WERI-Rb-1 (cell line): Measurements from ENCODE around the gene HLTF.

Experiments used
- DNase-seq: peaks from one replicate; pipeline ENCODE4 v3.0.0-alpha.2; 2020
- H3K27ac ChIP-seq: fragments of 250-450 bp; sonication (Bioruptor Pico); 2 replicates; pipeline ENCODE4 v1.5.1; 2020; ENCODE audit warnings: mild to moderate bottlenecking, moderate library complexity
- H3K27me3 ChIP-seq: fragments of 250-450 bp; sonication (Bioruptor Pico); 2 replicates; pipeline ENCODE4 v1.5.1; 2021; ENCODE audit warnings: mild to moderate bottlenecking, low read depth, moderate library complexity; ENCODE audit not compliant: insufficient read depth, severe bottlenecking
- H3K36me3 ChIP-seq: fragments of 250-450 bp; sonication (Bioruptor Pico); 2 replicates; pipeline ENCODE4 v1.5.1; 2020; ENCODE audit warnings: mild to moderate bottlenecking, moderate library complexity
- H3K4me3 ChIP-seq: 2 replicates; pipeline ENCODE4 v1.5.1; 2011; ENCODE audit warnings: low read depth, mild to moderate bottlenecking, control low read depth, low read length
- H3K9me3 ChIP-seq: fragments of 250-450 bp; sonication (Bioruptor Pico); 2 replicates; pipeline ENCODE4 v1.5.1; 2021; ENCODE audit warnings: mild to moderate bottlenecking, moderate library complexity; ENCODE audit not compliant: severe bottlenecking
- TF ChIP-seq, protein P1 (sequence below): IDR thresholded peaks from 2 replicates; pipeline ENCODE4 v1.5.1; 2011; ENCODE audit warnings: low read depth, mild to moderate bottlenecking, control low read depth, inconsistent platforms, low read length

The HLTF gene

GRCh38 chr3:149037684-149038083 lies 48.6 kb downstream of the HLTF start:
- H3K36me3 ChIP-seq: peaks cover 5% of the 10 kb centered on the region
- no peak overlapping the region for H3K4me3 ChIP-seq
- H3K27me3 ChIP-seq: no peaks in the 10 kb centered on the region
- H3K27ac ChIP-seq: no peak overlapping the region
- H3K9me3 ChIP-seq: no peaks in the 10 kb centered on the region
- TF ChIP-seq, protein P1, sequence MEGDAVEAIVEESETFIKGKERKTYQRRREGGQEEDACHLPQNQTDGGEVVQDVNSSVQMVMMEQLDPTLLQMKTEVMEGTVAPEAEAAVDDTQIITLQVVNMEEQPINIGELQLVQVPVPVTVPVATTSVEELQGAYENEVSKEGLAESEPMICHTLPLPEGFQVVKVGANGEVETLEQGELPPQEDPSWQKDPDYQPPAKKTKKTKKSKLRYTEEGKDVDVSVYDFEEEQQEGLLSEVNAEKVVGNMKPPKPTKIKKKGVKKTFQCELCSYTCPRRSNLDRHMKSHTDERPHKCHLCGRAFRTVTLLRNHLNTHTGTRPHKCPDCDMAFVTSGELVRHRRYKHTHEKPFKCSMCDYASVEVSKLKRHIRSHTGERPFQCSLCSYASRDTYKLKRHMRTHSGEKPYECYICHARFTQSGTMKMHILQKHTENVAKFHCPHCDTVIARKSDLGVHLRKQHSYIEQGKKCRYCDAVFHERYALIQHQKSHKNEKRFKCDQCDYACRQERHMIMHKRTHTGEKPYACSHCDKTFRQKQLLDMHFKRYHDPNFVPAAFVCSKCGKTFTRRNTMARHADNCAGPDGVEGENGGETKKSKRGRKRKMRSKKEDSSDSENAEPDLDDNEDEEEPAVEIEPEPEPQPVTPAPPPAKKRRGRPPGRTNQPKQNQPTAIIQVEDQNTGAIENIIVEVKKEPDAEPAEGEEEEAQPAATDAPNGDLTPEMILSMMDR: no peak
- no peak for DNase-seq

DNA sequence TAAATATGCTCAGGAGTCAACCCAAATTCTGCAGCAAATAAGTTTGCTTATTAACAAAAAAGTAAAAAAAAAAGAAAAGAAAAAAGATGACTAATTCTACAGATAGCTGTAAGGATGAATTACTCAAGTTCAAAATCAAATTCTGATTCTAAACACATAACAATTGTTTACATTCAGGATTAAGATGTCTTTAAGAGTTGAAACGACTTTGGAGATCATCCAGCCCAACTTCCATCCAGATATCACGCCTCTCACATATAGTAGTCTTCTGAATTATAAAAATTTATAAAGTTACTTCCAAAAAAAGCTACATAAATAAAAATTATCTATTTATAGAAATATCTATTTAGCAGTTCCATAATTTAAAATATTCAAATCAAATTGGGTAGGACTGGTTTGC lies 55.2 kb downstream of the HLTF start:
- H3K27ac ChIP-seq: no peak overlapping the region
- no peak overlapping the region for H3K4me3 ChIP-seq
- H3K9me3 ChIP-seq: no peaks in the 10 kb centered on the region
- peaks cover 11% of the 10 kb centered on the region for H3K36me3 ChIP-seq
- TF ChIP-seq, protein P1: no peak
- no peak for DNase-seq
- no peaks in the 10 kb centered on the region for H3K27me3 ChIP-seq

- Histone ChIP-seq H3K36me3 (peaks cover 41% of the 10 kb centered on the region), H3K4me3 (no peak overlapping the region), H3K27ac (no peak overlapping the region), H3K27me3 (no peaks in the 10 kb centered on the region), H3K9me3 (no peaks in the 10 kb centered on the region)
- no peak for DNase-seq
- TF ChIP-seq, protein P1: no peak
Observed at GRCh38 chr3:149026718-149027117, 59.6 kb downstream of the HLTF start.

- TF ChIP-seq, protein P1: no peak
- Histone ChIP-seq H3K27ac (no peak overlapping the region), H3K27me3 (no peaks in the 10 kb centered on the region), H3K4me3 (no peak overlapping the region), H3K36me3 (peaks cover 44% of the 10 kb centered on the region), H3K9me3 (no peaks in the 10 kb centered on the region)
- DNase-seq: no peak
Observed at GRCh38 chr3:149023951-149024350, 62.4 kb downstream of the HLTF start.

GRCh38 chr3:149021830-149022229 lies 64.5 kb downstream of the HLTF start:
- H3K27me3 ChIP-seq: no peaks in the 10 kb centered on the region
- TF ChIP-seq, protein P1: no peak
- H3K27ac ChIP-seq: no peak overlapping the region
- H3K4me3 ChIP-seq: no peak overlapping the region
- peaks cover 34% of the 10 kb centered on the region for H3K36me3 ChIP-seq
- no peaks in the 10 kb centered on the region for H3K9me3 ChIP-seq
- no peak for DNase-seq

DNA sequence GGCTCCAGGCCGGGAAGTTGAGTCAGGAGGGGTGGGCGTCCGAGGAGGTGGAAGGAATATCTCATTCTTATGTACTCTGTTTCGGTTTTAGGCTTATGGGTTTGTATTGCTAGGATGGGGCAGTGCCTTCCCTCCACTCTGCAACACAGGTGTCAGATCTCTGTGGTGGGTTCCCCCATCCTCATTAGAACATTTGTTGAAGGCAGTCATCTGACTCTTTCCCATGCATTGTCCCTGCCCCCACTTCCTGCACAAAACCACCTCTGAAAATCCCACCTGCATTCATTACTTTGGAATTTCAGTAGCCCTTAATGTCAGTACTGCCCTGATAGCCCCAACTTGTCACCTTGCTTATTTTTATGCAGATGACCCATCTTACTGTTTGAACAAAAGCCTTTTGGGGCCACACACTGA lies 65.5 kb downstream of the HLTF start:
- no peaks in the 10 kb centered on the region for H3K9me3 ChIP-seq
- no peak overlapping the region for H3K27ac ChIP-seq
- H3K27me3 ChIP-seq: no peaks in the 10 kb centered on the region
- DNase-seq: no peak
- TF ChIP-seq, protein P1: no peak
- peaks cover 31% of the 10 kb centered on the region for H3K36me3 ChIP-seq
- no peak overlapping the region for H3K4me3 ChIP-seq
